ENCODE data around the gene TSSK2.

TSSK2 gene

DNA sequence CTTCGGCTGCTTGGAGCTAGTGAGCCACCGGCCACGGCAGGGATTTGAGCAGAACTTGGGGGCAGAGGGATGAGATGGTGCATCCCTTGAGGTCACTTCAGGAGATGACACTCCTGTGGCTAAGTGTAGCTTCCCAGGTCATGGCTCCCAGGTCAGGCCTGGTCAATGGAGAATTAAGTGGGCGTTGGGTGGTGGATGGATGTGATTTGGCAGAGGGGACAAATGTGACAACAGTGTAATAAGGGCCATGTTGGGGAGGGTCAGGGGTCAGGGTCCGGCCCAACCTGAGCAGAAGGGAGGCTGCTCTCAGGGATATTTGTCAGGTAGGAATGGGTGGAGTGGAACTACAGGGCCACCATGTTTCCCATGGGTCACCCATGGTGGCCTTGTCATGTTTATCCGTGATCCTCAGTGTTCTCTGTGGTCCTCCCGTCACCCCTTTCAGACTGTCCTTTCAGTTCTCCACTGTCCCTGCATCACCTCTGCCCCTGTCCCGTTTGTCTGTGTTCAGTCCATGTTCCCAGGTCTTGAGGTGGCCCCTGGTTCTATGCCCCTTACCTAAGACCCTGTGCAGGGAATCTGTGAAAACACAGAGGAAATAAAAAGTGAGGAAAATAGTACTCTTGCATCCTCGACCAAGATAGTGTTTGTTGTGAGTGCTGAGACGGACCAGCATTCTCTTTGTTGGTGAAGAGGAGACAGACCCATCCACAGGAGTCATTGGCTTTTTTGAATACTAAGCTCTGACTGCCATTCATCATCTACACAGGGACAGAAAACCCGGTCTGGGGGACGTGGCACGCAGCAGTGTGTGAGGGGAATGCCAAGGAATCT, 41.3 kb downstream of the TSSK2 start:
- DNase-seq = no peak

DNA sequence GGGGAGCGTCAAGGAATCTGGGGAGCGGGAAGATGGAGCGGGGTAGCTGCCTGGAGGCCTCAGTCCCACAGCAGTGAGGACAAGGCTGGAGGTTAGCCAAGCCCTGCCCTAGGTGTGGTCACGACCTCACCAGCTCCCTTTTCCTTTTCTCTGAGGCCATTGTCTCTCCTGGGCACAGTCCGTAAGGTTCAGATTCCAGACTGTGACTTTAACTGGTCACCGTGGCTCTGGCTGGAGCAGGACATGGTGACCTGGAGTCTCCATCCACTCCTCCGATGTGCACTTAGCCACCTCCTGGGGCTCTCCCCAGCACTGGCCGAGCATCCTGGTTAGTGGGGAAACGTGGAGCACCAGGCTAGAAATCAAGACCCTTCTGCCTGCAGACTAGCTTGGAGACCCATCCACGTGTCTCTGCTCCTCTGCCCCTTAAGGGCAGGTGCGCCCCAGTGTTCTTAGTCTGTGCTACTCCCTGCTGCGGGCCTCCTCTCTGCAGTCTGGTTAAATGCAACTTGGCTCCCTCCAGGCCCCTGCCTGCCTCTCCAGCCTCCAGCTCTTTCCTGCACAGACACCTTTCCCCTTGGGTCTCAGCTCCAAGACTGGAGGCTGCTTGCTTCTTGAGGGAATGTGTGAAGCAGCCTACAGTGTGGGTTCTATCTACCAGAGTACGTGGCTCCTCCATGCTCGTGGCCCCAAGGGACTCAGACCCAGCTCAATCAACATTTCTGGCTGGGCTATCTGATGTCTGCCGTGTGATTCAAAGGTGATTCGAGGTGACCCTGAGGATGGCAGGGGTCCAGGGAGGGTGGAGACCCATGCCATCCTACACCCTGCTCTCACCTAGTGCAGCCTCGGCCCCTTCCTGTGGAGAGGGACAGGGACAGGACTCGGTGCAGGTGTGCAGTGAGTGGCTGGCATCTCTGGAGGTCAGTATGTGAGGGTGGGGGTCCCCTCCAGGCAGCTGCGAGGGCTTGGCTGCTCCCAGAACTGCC, 42.2 kb downstream of the TSSK2 start:
- no peak for DNase-seq

DNA sequence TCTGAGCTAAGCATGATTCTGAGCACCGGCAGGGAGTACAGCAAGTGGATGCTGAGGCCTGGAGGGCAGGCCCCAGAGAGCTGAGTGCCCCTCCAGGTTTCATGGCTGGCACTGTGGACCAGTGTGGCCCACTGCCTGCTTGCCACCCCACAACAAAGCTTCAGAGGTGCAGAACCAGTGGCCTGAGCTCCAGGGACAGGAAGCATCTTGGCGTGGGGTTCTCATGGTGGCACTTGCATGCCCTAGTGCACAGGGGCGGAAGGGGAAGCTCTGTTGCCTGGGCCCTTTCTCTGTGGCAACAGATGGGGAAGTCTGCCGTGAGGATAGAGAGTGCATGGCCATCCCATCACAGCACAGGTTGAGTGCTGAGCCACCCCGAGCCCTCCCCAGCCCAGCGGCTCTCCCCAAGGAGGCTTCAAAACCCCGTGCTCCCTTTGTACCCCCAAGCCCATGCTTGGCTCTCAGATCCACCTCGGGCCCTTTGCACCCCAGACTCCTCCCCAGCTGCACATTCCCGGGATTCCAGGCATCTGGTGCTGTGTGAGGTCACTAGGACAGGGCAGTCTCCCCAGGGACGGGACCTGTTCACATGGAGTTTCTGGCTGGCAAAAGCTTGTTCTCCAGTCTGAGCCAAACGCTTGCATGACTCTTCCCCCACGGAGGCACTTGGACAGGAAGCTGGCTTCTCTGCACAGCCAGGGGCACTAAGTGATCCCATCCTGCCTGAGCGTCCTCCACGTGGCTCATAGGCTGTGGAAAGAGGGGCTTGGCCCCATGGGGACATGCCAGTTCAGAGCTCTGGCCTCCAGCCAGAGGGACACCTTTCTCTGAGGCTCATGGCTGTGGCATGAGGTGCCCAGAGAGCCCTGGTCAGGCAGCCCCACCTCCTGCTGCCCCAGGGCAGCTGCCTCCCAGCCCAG, 43.3 kb downstream of the TSSK2 start:
- no peak for DNase-seq

DNA sequence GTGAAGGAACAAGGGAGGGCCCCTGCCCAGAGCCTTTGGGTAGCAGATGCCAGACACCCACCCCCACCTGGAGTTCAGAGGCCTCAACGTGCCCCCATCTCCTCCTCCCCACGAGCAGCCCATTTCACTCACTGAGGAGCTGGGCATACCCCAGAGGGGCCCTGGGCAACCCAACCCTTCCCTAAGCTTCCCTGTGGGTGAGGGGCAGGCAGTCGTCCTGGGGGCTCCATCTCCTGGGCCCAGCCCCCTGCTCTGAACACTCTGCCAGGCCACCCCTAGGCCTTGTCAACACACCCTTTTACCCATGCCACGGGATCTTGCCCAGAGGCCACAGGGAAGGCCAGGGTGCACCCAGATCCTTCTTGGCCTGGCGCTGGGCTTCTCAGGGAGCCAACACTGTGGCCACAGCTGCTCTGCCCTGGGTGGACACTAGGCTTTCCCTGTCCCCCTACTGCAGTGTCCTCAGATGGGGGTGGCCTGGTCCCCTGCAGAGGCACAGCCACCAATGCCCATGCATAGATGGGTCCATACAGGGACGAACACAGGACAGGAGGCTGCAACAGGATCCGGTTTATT, 44.0 kb downstream of the TSSK2 start:
- no peak for DNase-seq

DNA sequence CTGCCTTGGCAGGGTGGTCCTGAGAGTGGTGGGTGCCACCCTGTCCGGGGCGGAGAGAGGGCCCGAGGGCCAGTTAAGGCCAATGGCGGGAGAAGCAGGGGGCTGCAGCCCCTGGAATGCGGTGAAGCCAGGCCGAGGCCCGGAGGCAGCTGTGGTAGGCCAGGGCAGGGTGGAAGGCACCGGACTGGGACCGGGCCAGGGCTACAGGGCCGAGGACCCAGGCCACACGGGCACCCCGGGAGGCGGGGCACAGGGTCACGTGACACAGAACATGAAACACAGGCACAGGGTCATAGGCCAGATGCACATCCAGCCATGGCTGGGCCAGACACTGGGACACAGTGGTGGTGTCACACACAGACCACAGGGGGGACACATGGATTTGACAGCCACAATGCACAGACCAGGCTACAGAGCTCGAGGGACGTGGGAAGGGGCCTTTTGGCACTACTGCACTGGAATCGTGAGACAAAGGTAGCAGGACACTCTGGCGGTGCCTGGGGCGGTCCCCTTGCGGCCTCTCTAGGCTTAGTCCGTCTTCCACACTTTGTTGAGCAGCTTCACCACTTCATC, 44.6 kb downstream of the TSSK2 start:
- no peak for DNase-seq

DNA sequence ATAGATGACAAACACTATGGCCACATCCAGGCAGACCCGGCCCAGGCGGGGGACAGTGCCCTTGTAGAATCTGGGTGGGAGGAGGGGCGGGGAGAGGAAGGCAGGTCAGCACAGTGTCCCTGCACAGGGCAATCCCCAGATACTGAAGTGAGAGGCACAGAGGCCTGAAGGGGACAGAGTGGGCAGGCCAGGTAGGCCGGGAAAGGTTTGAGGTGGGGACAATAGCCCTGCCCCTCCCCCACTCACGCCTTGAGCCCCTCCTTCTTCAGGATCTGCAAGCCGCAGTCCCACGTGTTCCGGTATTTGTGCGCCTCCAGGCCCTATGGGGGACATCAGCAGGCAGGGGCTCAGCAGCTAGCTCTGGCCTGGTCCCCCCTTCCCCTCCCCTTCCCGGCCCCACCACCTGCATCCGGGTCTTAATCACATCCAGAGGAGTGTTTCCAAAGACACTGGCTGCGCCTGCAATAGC, 45.1 kb downstream of the TSSK2 start:
- DNase-seq = no peak

DNA sequence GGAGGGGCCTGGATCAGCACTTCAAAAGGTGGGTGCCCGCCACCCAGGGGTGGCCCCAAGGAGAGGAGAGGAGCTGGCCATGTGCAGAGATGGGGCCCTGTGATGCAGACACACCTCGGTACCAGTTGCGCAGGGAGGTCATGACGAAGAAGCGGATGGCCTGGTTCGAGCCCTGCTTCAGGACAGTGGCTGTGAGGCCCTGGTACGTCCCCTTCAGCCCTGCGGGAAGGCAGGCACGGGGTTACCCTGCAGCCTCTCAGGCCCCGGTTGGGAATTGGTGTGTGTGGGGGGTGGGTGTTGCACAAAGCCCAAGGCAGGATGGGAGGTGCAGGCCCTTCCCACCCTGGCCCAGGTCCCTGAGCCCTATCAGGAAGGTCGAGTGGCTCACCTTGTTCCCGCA, 45.6 kb downstream of the TSSK2 start:
- DNase-seq = no peak

DNA sequence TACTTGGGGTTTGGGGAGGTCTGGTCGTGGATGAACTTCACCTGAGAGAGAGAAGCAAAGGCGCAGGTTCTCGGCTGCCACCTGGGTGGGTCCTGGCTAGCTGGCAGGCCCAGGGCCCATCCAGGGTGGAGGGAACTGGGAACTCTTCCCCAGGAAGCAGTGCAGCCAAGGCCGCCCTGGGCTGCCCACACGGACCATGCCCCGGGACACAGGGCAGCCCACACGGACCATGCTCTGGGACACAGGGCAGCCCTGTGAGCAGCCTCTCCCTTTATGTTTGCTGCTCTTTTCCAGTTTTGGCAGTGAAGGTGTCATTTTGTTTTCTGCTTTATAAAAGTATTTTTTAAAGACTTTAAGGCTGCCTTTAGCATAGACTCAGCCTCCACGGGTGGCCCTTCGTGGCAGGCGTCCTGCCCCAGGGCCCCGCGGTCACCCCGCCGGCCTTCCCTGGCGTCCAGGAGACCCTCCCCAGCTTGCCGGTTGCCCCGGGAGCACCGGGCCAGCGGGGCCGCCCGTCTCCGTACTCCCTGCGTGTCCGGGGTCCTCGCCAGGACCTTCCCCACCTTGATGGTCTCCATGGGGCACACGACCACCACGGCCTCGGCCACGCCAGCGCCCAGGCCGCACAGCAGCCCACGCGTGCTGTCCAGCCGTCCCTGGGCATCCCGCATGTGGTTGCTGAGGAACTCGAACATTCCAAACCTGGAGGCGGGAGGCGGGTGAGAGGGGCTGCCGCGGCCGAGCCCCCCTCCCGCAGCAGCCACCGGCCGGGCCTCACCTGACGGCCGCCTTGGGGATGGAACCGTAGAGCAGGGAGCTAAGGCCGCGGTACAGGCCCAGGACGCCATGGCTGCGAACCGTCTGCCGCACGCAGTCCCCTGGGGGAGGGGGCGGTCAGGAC, 46.3 kb downstream of the TSSK2 start:
- no peak for DNase-seq

DNA sequence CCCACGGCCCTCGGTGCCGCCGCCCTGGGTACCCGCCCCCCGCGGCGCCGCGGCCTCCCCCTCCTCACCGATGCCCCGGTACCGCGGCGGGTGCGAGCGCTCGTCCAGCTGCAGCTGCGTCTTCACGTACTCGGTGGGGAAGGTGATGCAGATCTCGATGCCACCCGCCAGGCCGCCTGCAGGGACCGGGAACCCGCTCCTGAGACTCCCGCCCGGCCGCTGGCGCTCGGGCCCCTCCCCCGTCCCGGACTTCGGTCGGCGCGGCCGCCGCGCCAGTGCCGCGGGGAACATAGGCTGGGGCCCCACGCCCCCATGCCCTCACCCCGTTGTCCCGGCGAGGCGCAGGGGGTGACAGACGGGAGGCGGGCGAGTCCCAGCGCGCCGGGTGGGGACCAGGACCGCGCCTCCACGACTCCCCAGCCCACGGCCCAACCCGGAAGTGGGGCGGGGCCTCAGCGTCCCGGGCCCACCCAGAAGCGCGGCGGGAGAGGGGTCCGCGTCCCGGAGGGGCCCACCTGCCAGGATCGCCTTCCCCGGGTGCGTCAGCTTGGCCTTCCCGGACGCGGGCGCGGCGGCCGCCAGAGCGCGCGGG, 47.1 kb downstream of the TSSK2 start:
- no peak for DNase-seq

DNA sequence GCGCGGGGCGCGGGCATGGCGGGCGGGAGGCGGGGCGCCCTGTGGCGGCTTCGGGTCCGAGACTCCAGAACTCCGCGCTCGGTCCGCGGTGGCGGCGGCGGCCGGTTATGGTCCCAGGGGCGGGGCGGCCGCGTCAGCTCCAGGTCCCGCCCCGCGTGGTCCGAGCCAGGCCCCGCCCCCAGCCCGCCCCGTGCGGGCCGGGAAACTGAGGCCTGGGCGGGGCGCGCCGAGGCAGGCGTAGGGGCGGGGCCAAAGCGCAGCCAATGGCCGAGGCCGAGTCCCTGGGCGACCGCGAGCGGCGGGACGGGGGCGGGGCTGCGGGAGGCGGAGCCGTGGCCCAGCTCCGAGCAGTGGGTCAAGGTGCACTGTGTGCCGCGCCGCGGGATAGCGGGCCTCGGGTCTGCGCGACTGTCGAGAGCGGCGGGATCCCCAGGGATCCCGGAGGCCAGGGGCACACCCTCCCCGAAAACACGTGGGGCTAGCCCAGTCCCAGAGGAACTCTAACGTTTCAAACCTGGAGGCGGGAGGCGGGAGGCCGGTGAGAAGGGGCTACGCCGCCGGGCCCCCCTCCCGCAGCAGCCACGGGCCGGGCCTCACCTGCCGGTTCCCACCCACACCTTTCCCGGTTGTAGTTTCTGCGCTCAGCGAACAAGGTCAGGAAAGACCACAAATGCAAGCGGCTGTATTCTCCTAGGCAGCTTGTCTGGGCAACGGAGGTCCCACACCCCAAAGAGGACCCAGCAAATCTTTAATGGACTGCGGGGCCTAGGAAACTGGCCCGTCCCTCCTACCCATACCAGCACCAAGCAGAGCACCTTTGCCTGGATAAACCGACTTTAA, 47.8 kb downstream of the TSSK2 start, which contains the start of gene SLC25A1:
Gene SLC25A1, minus strand, starts transcription at position 80 of the 840 bp plus-strand sequence. Its CDS starts 63 bp downstream, at position 17.
- DNase-seq = no peak

DNA sequence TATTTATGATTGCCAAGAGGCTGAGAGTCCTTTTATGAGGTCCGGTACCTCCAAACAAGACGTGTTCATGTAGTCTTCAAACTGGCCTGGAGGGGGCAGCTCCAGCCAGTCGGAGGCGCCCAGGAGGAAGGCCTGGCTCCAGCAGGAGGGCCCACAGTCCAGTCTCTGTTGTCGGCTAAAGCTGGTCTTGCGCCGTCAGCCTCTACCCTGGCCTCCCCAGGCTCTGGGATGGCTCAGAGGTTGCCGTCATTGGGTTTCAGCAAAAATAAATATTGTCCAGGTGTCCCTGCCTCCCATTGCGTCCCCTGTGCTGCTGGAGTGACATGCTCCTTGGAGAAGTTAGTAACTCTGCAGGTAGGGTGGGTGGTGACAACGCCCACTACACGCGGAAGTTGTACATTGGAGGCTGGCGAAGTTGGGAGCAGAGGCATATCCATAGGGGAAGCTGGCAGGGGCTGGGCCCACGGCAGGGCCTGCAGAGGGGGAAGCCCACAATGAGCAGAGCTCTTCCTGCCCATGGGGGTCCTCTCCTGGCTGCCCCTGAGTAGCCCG, 48.5 kb downstream of the TSSK2 start:
- DNase-seq = no peak

DNA sequence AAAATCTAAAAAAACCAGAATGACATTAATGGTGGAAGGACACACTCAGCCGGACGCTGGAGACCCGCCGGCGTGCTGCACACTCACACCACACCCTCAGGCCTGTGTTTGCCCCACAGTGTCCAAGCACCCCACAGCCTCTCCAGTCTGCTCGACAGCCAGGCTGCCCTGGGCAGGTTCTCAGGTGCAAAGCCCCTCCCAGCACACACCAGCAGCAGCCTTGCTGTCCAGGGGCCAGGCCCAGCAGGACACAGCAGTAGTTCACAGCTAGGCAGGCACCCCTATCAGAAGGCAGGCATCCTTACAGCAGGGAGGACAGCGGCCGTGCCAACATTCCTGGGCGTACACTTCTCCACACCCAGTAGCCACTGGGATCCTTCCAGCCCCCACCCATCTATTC, 49.1 kb downstream of the TSSK2 start:
- no peak for DNase-seq

DNA sequence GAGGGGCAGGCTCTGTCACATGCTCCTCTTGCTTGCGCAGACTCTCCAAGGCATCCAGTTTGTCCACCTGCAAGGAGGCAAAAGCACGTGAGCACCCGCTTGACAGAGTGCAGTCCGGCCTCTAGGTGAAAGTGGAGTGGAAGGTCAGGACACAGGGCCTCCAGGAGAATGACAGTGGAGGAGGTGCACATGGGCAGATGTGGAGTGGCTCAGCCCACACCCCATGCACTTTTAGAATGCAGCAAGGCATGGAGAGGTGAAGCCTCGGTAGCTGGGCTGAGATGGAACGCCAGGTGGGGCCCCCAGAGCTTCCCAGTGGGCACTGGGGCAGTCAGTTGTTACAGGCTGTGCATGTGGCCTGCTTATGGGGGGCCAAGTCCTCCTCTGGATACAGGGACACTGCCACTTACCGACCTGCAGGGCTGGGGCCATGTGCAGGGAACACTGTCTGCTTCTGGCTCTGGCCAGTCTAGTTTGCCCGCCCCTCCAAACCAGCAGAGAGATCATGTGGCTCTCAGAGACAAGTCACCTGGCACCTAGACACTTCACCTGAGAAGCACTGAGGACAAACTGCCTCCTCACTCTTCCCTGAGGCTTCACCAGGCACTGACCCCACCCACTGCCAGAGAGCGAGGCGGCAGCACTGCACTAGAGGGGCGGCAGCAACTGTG, 49.8 kb downstream of the TSSK2 start:
- no peak for DNase-seq

DNA sequence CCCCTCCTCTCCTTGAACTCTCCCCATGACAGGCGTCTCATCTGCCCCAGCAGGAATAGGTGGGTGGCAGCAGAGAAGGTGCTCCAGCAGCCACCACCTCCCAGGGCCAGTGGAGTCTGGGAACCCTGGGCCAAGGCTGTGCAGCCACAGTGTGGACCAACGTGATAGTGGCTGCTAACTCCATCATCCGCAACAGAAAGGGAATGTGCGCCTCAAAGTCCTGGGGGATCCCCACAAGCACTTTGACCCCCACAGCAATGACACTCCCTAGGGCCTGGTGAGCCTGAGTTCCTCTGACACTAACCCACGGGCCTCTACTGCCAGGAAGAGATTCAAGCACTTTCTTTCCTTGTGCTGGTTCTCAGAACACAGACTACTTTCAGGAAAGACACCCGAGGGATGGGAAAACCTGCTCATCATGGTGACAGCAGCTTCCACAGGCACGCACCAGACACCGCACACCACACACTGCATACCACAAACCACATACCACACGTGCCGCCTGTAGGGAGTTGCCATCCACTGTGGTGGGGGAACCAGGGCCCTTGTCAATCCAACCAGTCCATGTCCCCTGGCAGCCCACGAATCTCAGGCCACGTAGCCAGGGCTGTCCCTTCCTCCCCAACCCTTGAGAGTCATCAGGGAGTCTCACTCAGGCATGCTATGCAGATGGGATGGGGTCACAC, 50.8 kb downstream of the TSSK2 start:
- DNase-seq = no peak
